Measurements from ENCODE around the gene TBC1D20. TPM values are rescaled to one million over a fixed set of nuclear protein-coding genes. Genes with fewer than 3 reads are reported as not detected.
A peak's percentile ranks its signal among the peaks of the same experiment; 100 is the strongest.

Gene TBC1D20
- total RNA-seq, 2 experiments from 2014 or later = 15.7 to 16.1 TPM

GRCh38 chr20:407953-408842, 54.1 kb downstream of the TBC1D20 start, which contains the start of gene RBCK1:
TSS of gene RBCK1 (plus strand) at chr20:408299. CDS start at chr20:408758, 459 bp downstream.
- Histone ChIP-seq H3K27ac (ENCODE audit: low read depth in 1 of 2, low read length in 2 of 2) (peak within 1 kb of the TSS; percentile 76 to 80), H3K36me3 (ENCODE audit: insufficient read depth, low read length) (peaks cover 32% of the 10 kb centered on the region), H3K9me3 (ENCODE audit: control insufficient read depth in 1 of 2, insufficient read depth in 1 of 2, low read length in 2 of 2) (no peaks in the 10 kb centered on the region), H3K4me1 (ENCODE audit: insufficient read depth, low read length) (peaks cover 29% of the 10 kb centered on the region), H3K4me3 (ENCODE audit: low read length) (peak within 1 kb of the TSS; percentile 97), H3K27me3 (ENCODE audit: control insufficient read depth in 1 of 2, insufficient read depth in 2 of 2, low read length in 2 of 2) (no peaks in the 10 kb centered on the region)
- intact Hi-C loops (cut with DNase I, micrococcal nuclease) = loop anchor here (1.0 to 5.0 kb wide), 8 partner anchors 25 to 1694 kb away; partner anchors contain the start of genes CSNK2A1 (in 1 of the 2), SOX12 (in 1 of the 2), STK35 (in 1 of the 2) and TBC1D20 (in 1 of the 2)
- no peaks in the 10 kb centered on the region for H3K9me3 Mint-ChIP-seq
- POLR2A ChIA-PET = interaction anchor here (0.6 to 2.6 kb wide), 11 partner anchors 8 to 136 kb away, joined by 3 to 24 read pairs (median 5); partner anchors contain the start of genes CSNK2A1, TBC1D20 and TRIB3
- peaks cover 51% of the 10 kb centered on the region for H3K4me1 Mint-ChIP-seq (ENCODE audit: low read depth)
- no peaks in the 10 kb centered on the region for H3K27me3 Mint-ChIP-seq
- peak; percentile 78 for ATAC-seq (ENCODE audit: poor library complexity)
- peaks cover 52% of the 10 kb centered on the region for H3K36me3 Mint-ChIP-seq (ENCODE audit: low read depth)
- peak within 1 kb of the TSS; percentile 95 for H3K4me3 Mint-ChIP-seq
- peak; percentile 80 to 94 (median 86) for DNase-seq
- CTCF ChIA-PET = interaction anchor here (1.0 to 1.4 kb wide), 6 partner anchors 11 to 84 kb away, joined by 3 to 5 read pairs (median 4); no protein-coding TSS in a partner anchor
- no peak for TF ChIP-seq CTCF (IDR thresholded peaks at IDR 0.05)
- H3K27ac Mint-ChIP-seq = peak within 1 kb of the TSS; percentile 91

- Histone ChIP-seq H3K27me3 (ENCODE audit: control insufficient read depth in 1 of 2, insufficient read depth in 2 of 2, low read length in 2 of 2) (no peaks in the 10 kb centered on the region), H3K9me3 (ENCODE audit: control insufficient read depth in 1 of 2, insufficient read depth in 1 of 2, low read length in 2 of 2) (no peaks in the 10 kb centered on the region), H3K27ac (ENCODE audit: low read depth in 1 of 2, low read length in 2 of 2) (peak overlapping the region; percentile 40 to 45), H3K4me1 (ENCODE audit: insufficient read depth, low read length) (peaks cover 36% of the 10 kb centered on the region), H3K4me3 (ENCODE audit: low read length) (peak overlapping the region; percentile 97), H3K36me3 (ENCODE audit: insufficient read depth, low read length) (peaks cover 24% of the 10 kb centered on the region)
- Mint-ChIP-seq H3K4me1 (ENCODE audit: low read depth) (peaks cover 51% of the 10 kb centered on the region), H3K4me3 (peak overlapping the region; percentile 95), H3K9me3 (no peaks in the 10 kb centered on the region), H3K27me3 (no peaks in the 10 kb centered on the region), H3K36me3 (ENCODE audit: low read depth) (peaks cover 43% of the 10 kb centered on the region), H3K27ac (peak overlapping the region; percentile 88)
- ATAC-seq (ENCODE audit: poor library complexity) (peak; percentile 73), DNase-seq (peak; percentile 13 to 88 (median 62))
- ChIA-PET POLR2A (interaction anchor here (0.6 to 2.6 kb wide), 11 partner anchors 8 to 137 kb away, joined by 3 to 24 read pairs (median 5); partner anchors contain the start of genes CSNK2A1, TBC1D20 and TRIB3), CTCF (interaction anchor here (1.0 to 1.4 kb wide), 7 partner anchors 9 to 83 kb away, joined by 3 to 5 read pairs (median 4); no protein-coding TSS in a partner anchor)
- intact Hi-C loops (cut with DNase I, micrococcal nuclease) = loop anchor here (1.0 to 5.0 kb wide), 8 partner anchors 25 to 1695 kb away; partner anchors contain the start of genes CSNK2A1 (in 1 of the 2), SOX12 (in 1 of the 2), STK35 (in 1 of the 2) and TBC1D20 (in 1 of the 2)
- TF ChIP-seq CTCF (IDR thresholded peaks at IDR 0.05) = peak; percentile 37
These were observed 55.0 kb downstream of the TBC1D20 start for GRCh38 chr20:407133-407952.

Data from CD4-positive, alpha-beta T cell (primary cell).